ENCODE results near the gene PRAMEF17. TPM values are rescaled to one million over a fixed set of nuclear protein-coding genes. Genes with fewer than 3 reads are reported as not detected.
"Not testable (repeated sequence)": the region's sequence is repeated elsewhere in the genome, so short reads cannot be mapped to it uniquely, and the experiment has no call there.

The PRAMEF17 gene
- total RNA-seq, 1 donor from 2014 or later, result not detected

DNA sequence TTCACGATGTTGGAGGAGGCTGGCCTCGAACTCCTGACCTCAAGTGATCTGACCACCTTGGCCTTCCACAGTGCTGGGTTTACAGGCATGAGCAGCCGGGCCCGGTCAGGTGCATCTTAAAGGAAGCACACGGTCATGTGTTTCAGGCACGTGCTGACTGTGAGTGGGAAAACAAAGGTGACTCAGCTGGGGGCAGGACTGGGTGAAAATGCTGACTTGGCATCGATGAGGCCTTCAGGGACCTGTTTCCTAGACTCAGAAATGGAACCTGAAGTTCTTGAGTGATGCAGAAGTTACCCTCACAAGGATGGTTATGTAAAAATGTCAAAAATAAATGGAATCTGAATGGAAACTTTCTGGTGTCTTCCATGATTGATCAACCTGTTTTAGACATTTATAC is 3.6 kb downstream of the PRAMEF17 start:
- DNase-seq (ENCODE audit: low read depth, low spot score); H3K27me3 Mint-ChIP-seq (ENCODE audit: low read depth); H3K4me1 Mint-ChIP-seq; H3K4me3 Mint-ChIP-seq; H3K27ac Mint-ChIP-seq (ENCODE audit: unreplicated experiment); H3K36me3 Mint-ChIP-seq (ENCODE audit: low read depth); H3K9me3 Mint-ChIP-seq: not testable (repeated sequence)

DNA sequence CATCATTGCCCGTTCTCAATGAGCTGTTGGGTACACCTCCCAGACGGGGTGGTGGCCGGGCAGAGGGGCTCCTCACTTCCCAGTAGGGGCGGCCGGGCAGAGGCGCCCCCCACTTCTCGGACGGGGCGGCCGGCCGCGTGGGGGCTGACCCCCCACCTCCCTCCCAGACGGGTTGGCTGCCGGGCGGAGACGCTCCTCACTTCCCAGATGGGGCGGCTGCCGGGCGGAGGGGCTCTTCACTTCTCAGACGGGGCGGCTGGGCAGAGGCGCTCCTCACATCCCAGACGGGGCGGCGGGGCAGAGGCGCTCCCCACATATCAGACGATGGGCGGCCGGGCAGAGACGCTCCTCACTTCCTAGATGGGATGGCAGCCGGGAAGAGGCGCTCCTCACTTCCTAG is 5.3 kb downstream of the PRAMEF17 start:
- H3K36me3 Mint-ChIP-seq (ENCODE audit: low read depth); H3K9me3 Mint-ChIP-seq; H3K4me3 Mint-ChIP-seq; H3K4me1 Mint-ChIP-seq; H3K27me3 Mint-ChIP-seq (ENCODE audit: low read depth); H3K27ac Mint-ChIP-seq (ENCODE audit: unreplicated experiment); DNase-seq (ENCODE audit: low read depth, low spot score): not testable (repeated sequence)

DNA sequence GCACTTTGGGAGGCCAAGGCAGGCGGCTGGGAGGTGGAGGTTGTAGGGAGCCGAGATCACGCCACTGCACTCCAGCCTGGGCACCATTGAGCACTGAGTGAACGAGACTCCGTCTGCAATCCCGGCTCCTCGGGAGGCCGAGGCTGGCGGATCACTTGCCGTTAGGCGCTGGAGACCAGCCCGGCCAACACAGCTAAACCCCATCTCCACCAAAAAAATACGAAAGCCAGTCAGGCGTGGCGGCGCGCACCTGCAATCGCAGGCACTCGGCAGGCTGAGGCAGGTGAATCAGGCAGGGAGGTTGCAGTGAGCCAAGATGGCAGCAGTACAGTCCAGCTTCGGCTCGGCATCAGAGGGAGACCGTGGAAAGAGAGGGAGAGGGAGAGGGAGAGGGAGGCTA is 5.9 kb downstream of the PRAMEF17 start:
- DNase-seq (ENCODE audit: low read depth, low spot score); H3K4me3 Mint-ChIP-seq; H3K4me1 Mint-ChIP-seq; H3K36me3 Mint-ChIP-seq (ENCODE audit: low read depth); H3K27ac Mint-ChIP-seq (ENCODE audit: unreplicated experiment); H3K9me3 Mint-ChIP-seq; H3K27me3 Mint-ChIP-seq (ENCODE audit: low read depth): not testable (repeated sequence)

DNA sequence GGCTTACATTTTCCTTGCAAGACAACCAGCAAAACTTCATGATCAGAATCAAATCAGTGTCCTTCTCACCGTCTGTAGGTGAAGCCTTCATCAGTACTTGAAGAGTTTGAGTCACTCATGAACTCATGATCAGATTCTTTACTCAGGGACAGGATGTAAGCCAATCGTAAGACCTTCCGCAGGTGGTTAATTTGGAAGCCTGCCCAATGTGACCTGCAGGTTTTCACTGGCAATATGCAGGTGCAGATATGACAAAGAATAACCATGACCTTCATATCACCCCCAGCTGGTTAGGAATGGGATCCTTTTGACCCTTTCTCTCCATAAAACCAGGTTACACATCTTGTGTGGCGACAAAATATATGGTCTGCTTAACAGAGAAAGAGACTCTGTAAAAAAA is 18.4 kb downstream of the PRAMEF17 start:
- H3K4me1 Mint-ChIP-seq, result no peaks in the 10 kb centered on the region
- TF ChIP-seq, protein P1, sequence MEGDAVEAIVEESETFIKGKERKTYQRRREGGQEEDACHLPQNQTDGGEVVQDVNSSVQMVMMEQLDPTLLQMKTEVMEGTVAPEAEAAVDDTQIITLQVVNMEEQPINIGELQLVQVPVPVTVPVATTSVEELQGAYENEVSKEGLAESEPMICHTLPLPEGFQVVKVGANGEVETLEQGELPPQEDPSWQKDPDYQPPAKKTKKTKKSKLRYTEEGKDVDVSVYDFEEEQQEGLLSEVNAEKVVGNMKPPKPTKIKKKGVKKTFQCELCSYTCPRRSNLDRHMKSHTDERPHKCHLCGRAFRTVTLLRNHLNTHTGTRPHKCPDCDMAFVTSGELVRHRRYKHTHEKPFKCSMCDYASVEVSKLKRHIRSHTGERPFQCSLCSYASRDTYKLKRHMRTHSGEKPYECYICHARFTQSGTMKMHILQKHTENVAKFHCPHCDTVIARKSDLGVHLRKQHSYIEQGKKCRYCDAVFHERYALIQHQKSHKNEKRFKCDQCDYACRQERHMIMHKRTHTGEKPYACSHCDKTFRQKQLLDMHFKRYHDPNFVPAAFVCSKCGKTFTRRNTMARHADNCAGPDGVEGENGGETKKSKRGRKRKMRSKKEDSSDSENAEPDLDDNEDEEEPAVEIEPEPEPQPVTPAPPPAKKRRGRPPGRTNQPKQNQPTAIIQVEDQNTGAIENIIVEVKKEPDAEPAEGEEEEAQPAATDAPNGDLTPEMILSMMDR (conservative IDR thresholded peaks at IDR 0.05), result no peak
- no peaks in the 10 kb centered on the region for H3K36me3 Mint-ChIP-seq (ENCODE audit: low read depth)
- H3K4me3 Mint-ChIP-seq, result no peak overlapping the region
- H3K27ac Mint-ChIP-seq (ENCODE audit: unreplicated experiment), result no peak overlapping the region
- H3K27me3 Mint-ChIP-seq (ENCODE audit: low read depth), result peaks cover 5% of the 10 kb centered on the region
- H3K9me3 Mint-ChIP-seq, result peaks cover 3% of the 10 kb centered on the region
- DNase-seq (ENCODE audit: low read depth, low spot score), result no peak

DNA sequence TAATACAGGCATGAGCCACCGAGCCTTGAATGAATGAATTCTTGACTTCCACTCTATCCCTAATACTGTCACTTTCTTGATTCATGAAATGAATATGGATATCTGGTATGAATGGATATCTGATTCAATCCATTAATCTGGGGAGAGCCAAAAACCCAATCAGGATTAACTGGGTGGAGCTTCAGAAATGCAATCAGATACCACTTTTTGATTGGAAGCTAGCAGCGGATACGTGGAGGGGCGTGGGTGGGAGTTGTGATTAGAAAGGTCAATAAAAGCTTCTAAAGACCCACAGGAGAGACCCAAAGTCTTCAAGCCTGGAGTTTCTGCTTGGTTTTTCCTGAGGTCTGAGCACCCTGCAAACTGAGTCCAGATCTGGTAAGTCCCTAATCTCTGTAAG is 20.7 kb downstream of the PRAMEF17 start, which contains the start of gene PRAMEF20:
Gene PRAMEF20, plus strand, starts transcription at position 301 of the 400 bp plus-strand sequence. CDS start 5,905 bp downstream, outside the sequence.
- not testable (repeated sequence) for H3K9me3 Mint-ChIP-seq; H3K4me1 Mint-ChIP-seq; H3K4me3 Mint-ChIP-seq; H3K36me3 Mint-ChIP-seq (ENCODE audit: low read depth); H3K27me3 Mint-ChIP-seq (ENCODE audit: low read depth); H3K27ac Mint-ChIP-seq (ENCODE audit: unreplicated experiment); DNase-seq (ENCODE audit: low read depth, low spot score)

DNA sequence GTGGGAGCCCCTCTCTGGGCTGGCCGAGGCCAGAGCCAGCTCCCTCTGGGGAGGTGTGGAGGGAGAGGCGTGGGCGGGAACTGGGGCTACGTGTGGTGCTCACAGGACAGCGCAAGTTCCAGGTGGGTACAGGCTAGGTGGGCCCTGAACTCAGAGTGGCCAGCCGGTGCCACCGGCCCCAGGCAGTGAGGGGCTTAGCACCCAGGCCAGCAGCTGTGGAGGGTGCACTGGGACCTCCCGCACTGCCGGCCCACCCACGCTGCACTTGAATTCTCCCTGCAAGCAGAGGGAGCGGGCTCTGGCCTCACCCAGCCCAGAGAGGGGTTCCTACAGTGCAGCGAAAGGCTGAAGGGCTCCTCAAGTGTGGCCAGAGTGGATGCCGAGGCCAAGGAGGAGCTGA is 41.1 kb downstream of the PRAMEF17 start:
- no peaks in the 10 kb centered on the region for H3K4me1 Mint-ChIP-seq
- TF ChIP-seq, protein P1 (conservative IDR thresholded peaks at IDR 0.05), result no peak
- no peak overlapping the region for H3K27ac Mint-ChIP-seq (ENCODE audit: unreplicated experiment)
- no peaks in the 10 kb centered on the region for H3K27me3 Mint-ChIP-seq (ENCODE audit: low read depth)
- H3K4me3 Mint-ChIP-seq, result no peak overlapping the region
- DNase-seq (ENCODE audit: low read depth, low spot score), result no peak
- H3K36me3 Mint-ChIP-seq (ENCODE audit: low read depth), result no peaks in the 10 kb centered on the region
- no peaks in the 10 kb centered on the region for H3K9me3 Mint-ChIP-seq

DNA sequence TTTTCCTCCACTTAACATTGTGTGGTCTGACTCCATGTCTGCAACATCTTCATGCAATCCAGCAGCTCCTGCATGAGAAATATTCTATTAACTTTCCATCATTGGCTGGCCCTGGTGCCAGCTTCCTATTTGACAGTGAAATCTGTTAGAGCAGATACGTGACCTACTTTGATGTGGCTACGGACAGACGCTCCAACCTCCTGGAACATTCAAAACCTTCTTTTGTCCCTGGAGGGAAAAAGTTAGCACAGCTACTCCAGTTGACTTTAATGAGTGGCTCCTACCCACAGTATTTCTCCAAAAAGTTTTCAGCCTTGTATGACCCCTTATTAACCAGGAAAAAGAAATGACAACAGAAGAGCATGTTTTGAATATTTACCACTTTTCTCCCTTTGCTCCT is 42.8 kb downstream of the PRAMEF17 start:
- H3K4me3 Mint-ChIP-seq, result no peak overlapping the region
- H3K27ac Mint-ChIP-seq (ENCODE audit: unreplicated experiment), result no peak overlapping the region
- no peaks in the 10 kb centered on the region for H3K4me1 Mint-ChIP-seq
- H3K36me3 Mint-ChIP-seq (ENCODE audit: low read depth), result no peaks in the 10 kb centered on the region
- no peaks in the 10 kb centered on the region for H3K27me3 Mint-ChIP-seq (ENCODE audit: low read depth)
- TF ChIP-seq, protein P1 (conservative IDR thresholded peaks at IDR 0.05), result no peak
- DNase-seq (ENCODE audit: low read depth, low spot score), result no peak
- no peaks in the 10 kb centered on the region for H3K9me3 Mint-ChIP-seq

DNA sequence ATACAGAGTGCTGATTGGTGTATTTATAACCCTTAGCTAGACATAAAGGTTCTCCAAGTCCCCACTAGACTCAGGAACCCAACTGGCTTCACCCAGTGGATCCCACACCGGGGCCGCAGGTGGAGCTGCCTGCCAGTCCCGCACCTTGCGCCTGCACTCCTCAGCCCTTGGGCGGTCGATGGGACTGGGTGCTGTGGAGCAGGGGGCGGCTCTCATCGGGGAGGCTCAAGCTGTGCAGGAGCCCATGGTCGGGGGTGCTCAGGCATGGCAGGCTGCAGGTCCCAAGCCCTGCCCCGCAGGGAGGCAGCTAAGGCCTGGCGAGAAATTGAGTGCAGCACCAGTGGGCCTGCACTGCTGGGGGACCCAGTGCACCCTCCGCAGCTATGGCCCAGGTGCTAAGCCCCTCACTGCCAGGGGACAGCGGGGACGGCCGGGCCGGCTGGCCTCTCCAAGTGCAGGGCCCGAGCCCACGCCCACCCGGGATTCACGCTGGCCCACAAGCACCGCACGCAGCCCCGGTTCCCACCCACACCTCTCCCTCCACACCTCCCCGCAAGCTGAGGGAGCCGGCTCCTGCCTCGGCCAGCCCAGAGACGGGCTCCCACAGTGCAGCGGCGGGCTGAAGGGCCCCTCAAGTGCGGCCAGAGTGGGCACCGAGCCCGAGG is 44.4 kb downstream of the PRAMEF17 start:
- not testable (repeated sequence) for H3K36me3 Mint-ChIP-seq (ENCODE audit: low read depth); H3K4me1 Mint-ChIP-seq; H3K27ac Mint-ChIP-seq (ENCODE audit: unreplicated experiment); H3K9me3 Mint-ChIP-seq; DNase-seq (ENCODE audit: low read depth, low spot score); H3K4me3 Mint-ChIP-seq
- H3K27me3 Mint-ChIP-seq (ENCODE audit: low read depth), result peaks cover 13% of the 10 kb centered on the region

All from neural crest cell (in vitro differentiated cells).